Adrenal gland (tissue), 5 donors: ENCODE measurements around the gene MTHFD1L.
"Not testable (repeated sequence)": the region's sequence is repeated elsewhere in the genome, so short reads cannot be mapped to it uniquely, and the experiment has no call there.

Experiments used
- CTCF ChIP-seq, 6 experiments: fragments of 450-650 bp in 4 of 6; fragments of 200-600 bp in 2 of 6; sonication (generic) in 1 of 6; IDR thresholded peaks; 1 replicate in 5 of 6; 2 replicates in 1 of 6; pipeline versions ENCODE4 v1.5.1 to v1.8.0; 2016 to 2021; ENCODE audit warnings: antibody characterized with exemption in 6 of 6, mild to moderate bottlenecking in 2 of 6, moderate library complexity in 1 of 6
- POLR2A ChIP-seq, 2 donors: fragments of 450-650 bp; IDR thresholded peaks; one replicate each; pipeline ENCODE4 v1.6.1; 2017; ENCODE audit warnings: antibody characterized with exemption in 2 of 2, mild to moderate bottlenecking in 2 of 2, moderate library complexity in 1 of 2
- donor health status: DM: no; HTN: no; CAD: no.

GRCh38 chr6:150854392-150854791 lies 11.1 kb upstream of the MTHFD1L start:
- not testable (repeated sequence) for TF ChIP-seq CTCF, POLR2A (IDR thresholded peaks at IDR 0.05)
